Measurements from ENCODE around the gene MCF2L2. TPM values are rescaled to one million over a fixed set of nuclear protein-coding genes. Genes with fewer than 3 reads are reported as not detected.
A peak's percentile ranks its signal among the peaks of the same experiment; 100 is the strongest.

Gene MCF2L2
- total and polyA plus RNA-seq, 9 of the 15 experiments (the other 6 are each of a cell fraction or from before 2014, with no cell fraction given), result 0.56 to 4.2 (median 3.0) TPM

- TF ChIP-seq TRIM25 (IDR thresholded peaks at IDR 0.05; ENCODE audit: borderline replicate concordance) (no peak), TAL1 (IDR thresholded peaks at IDR 0.05) (no peak), TBP (optimal IDR thresholded peaks at IDR 0.05; ENCODE audit: low read depth, low read length) (no peak), RCOR1 (IDR thresholded peaks at IDR 0.05; ENCODE audit: borderline replicate concordance in 1 of 2, low read depth in 2 of 2, low read length in 2 of 2) (peak in 1 of 2 experiments; percentile 1; a peak in 1 of 4 replicates), TEAD2 (tag; IDR thresholded peaks at IDR 0.05) (no peak), MIER1 (IDR thresholded peaks at IDR 0.05; ENCODE audit: low read depth) (no peak), NR0B1 (IDR thresholded peaks at IDR 0.05; ENCODE audit: partially characterized antibody) (no peak), POLR2G (IDR thresholded peaks at IDR 0.05; ENCODE audit: low read depth, low read length) (no peak), ZNF780A (CRISPR knock-in tag; IDR thresholded peaks at IDR 0.05) (no peak), XRCC4 (IDR thresholded peaks at IDR 0.05; ENCODE audit: extremely low read depth, insufficient read depth, insufficient read length) (no peak), THRAP3 (IDR thresholded peaks at IDR 0.05; ENCODE audit: borderline replicate concordance) (no peak), PBX2 (CRISPR knock-in tag; IDR thresholded peaks at IDR 0.05; ENCODE audit: low read depth) (no peak), PBX2 (tag; conservative IDR thresholded peaks at IDR 0.05; ENCODE audit: low read depth) (no peak), SAP30 (IDR thresholded peaks at IDR 0.05; ENCODE audit: borderline replicate concordance, insufficient read depth, low read depth, low read length, poor library complexity, severe bottlenecking) (no peak), MEF2A (IDR thresholded peaks at IDR 0.05; ENCODE audit: control insufficient read depth, low read depth, low read length) (no peak), ARID3A (IDR thresholded peaks at IDR 0.05; ENCODE audit: borderline replicate concordance, low read depth, low read length) (no peak), RAD51 (IDR thresholded peaks at IDR 0.05; ENCODE audit: borderline replicate concordance, low read depth) (no peak), KLF6 (CRISPR knock-in tag; IDR thresholded peaks at IDR 0.05; ENCODE audit: borderline replicate concordance) (no peak), BRF2 (IDR thresholded peaks at IDR 0.05; ENCODE audit: borderline replicate concordance, insufficient read depth, insufficient read length) (no peak)
These were observed 458 bp downstream of the MCF2L2 start (continued) for GRCh38 chr3:183427876-183428446.
